ENCODE data around the gene GRID1.
A peak's percentile ranks its signal among the peaks of the same experiment; 100 is the strongest.
"Not testable (repeated sequence)": the region's sequence is repeated elsewhere in the genome, so short reads cannot be mapped to it uniquely, and the experiment has no call there.

GRID1 gene

GRCh38 chr10:86107611-86108310 is 258.8 kb downstream of the GRID1 start:
- DNase-seq (ENCODE audit: low spot score): not testable (repeated sequence)

- DNase-seq (ENCODE audit: low spot score): no peak
Observed at GRCh38 chr10:86107131-86107530, 259.5 kb downstream of the GRID1 start.

- DNase-seq (ENCODE audit: low spot score): no peak
Observed at GRCh38 chr10:86106616-86107015, 260.0 kb downstream of the GRID1 start.

- DNase-seq (ENCODE audit: low spot score): no peak
Observed at GRCh38 chr10:86105640-86106039, 261.0 kb downstream of the GRID1 start.

- no peak for DNase-seq (ENCODE audit: low spot score)
Observed at GRCh38 chr10:86105181-86105580, 261.4 kb downstream of the GRID1 start.

- no peak for DNase-seq (ENCODE audit: low spot score)
Observed at GRCh38 chr10:86104611-86105145, 261.9 kb downstream of the GRID1 start.

GRCh38 chr10:86104156-86104555 is 262.4 kb downstream of the GRID1 start:
- no peak for DNase-seq (ENCODE audit: low spot score)

GRCh38 chr10:86103391-86104101 is 263.0 kb downstream of the GRID1 start:
- no peak for DNase-seq (ENCODE audit: low spot score)

GRCh38 chr10:86102451-86102850 is 264.1 kb downstream of the GRID1 start:
- no peak for DNase-seq (ENCODE audit: low spot score)

- DNase-seq (ENCODE audit: low spot score): no peak
Observed at GRCh38 chr10:86102031-86102430, 264.6 kb downstream of the GRID1 start.

GRCh38 chr10:86100581-86101061 is 266.0 kb downstream of the GRID1 start:
- peak; percentile 64 for DNase-seq (ENCODE audit: low spot score)

GRCh38 chr10:86099542-86100334 is 266.9 kb downstream of the GRID1 start:
- no peak for DNase-seq (ENCODE audit: low spot score)

- DNase-seq (ENCODE audit: low spot score): no peak
Observed at GRCh38 chr10:86098187-86098881, 268.3 kb downstream of the GRID1 start.

- DNase-seq (ENCODE audit: low spot score): not testable (repeated sequence)
Observed at GRCh38 chr10:86095061-86095460, 271.5 kb downstream of the GRID1 start.

GRCh38 chr10:86092311-86092710 is 274.3 kb downstream of the GRID1 start:
- not testable (repeated sequence) for DNase-seq (ENCODE audit: low spot score)

- DNase-seq (ENCODE audit: low spot score): no peak
Observed at GRCh38 chr10:86091216-86091615, 275.4 kb downstream of the GRID1 start.

- no peak for DNase-seq (ENCODE audit: low spot score)
Observed at GRCh38 chr10:86090807-86091206, 275.8 kb downstream of the GRID1 start.

GRCh38 chr10:86087716-86088115 is 278.9 kb downstream of the GRID1 start:
- no peak for DNase-seq (ENCODE audit: low spot score)

- no peak for DNase-seq (ENCODE audit: low spot score)
Observed at GRCh38 chr10:86086418-86086817, 280.2 kb downstream of the GRID1 start.

- no peak for DNase-seq (ENCODE audit: low spot score)
Observed at GRCh38 chr10:86085686-86086085, 280.9 kb downstream of the GRID1 start.

- DNase-seq (ENCODE audit: low spot score): no peak
Observed at GRCh38 chr10:86085136-86085535, 281.5 kb downstream of the GRID1 start.

GRCh38 chr10:86084585-86084984 is 282.0 kb downstream of the GRID1 start:
- DNase-seq (ENCODE audit: low spot score): no peak

All from AG20443 (cell line).